GM12878 (cell line): ENCODE results near the gene TSEN54. TPM values are rescaled to one million over a fixed set of nuclear protein-coding genes. Genes with fewer than 3 reads are reported as not detected.
A peak's percentile ranks its signal among the peaks of the same experiment; 100 is the strongest.

ENCODE experiments used
- ATAC-seq: fragments of 200-7000 bp; cut with Tn5 transposase; 3 replicates; pipeline ENCODE4 v1.9.1; 2020; ENCODE audit warnings: mild to moderate bottlenecking, moderate library complexity
- BruUV-seq: library from RNA; stranded (reverse); fragments of 400-500 nt; replicated peaks from 2 replicates; lab custom pipeline; 2021; lab: Mats Ljungman, UMichigan
- CTCF ChIA-PET: fragments of 300-600 bp; sonication (Branson Sonifier 250); formaldehyde crosslinking; extraction: SDS; loops from one replicate; lab custom pipeline; 2021; ENCODE audit warnings: inconsistent platforms; lab: Yijun Ruan, JAX
- POLR2A ChIA-PET: fragments of 350-600 bp; formaldehyde crosslinking; extraction: SDS; loops from one replicate; lab custom pipeline; 2021; ENCODE audit warnings: inconsistent platforms; lab: Charles Lee
- RAD21 ChIA-PET: fragments of 300-600 bp; sonication (Branson Sonifier 250); formaldehyde crosslinking; loops from one replicate; lab custom pipeline; 2023; ENCODE audit warnings: antibody characterized with exemption; ENCODE audit not compliant: unreplicated experiment; lab: Charles Lee
- SMC1A ChIA-PET: fragments of 300-600 bp; sonication (Branson Sonifier 250); formaldehyde crosslinking; loops from one replicate; lab custom pipeline; 2023; ENCODE audit not compliant: unreplicated experiment, uncharacterized antibody; lab: Charles Lee
- DNase-seq: peaks from one replicate; pipeline ENCODE4 v3.0.0-alpha.2; 2011; ENCODE audit warnings: low read depth, low spot score
- FAIRE-seq: peaks from 3 replicates; lab custom pipeline; 2011; peaks lifted over from hg19 to GRCh38; lab: Jason Lieb, UNC
- H2AFZ ChIP-seq: 2 replicates; pipeline ENCODE4 v1.6.0; 2011; ENCODE audit warnings: low read depth, low read length, control low read depth; ENCODE audit not compliant: control insufficient read depth
- H3K27ac ChIP-seq: 2 replicates; pipeline ENCODE4 v1.5.1; 2011; ENCODE audit warnings: control low read depth; ENCODE audit not compliant: control insufficient read depth, insufficient read depth
- H3K27me3 ChIP-seq, 2 experiments: replicated peaks in 1 of 2; 2 replicates each; pipeline versions ENCODE4 v1.6.0 to v1.6.1; 2011; ENCODE audit warnings: low read length in 1 of 2; ENCODE audit not compliant: control insufficient read depth in 2 of 2, insufficient read depth in 2 of 2
- H3K36me3 ChIP-seq, 2 experiments: 2 replicates each; pipeline ENCODE4 v1.5.1; 2011; ENCODE audit warnings: low read length in 1 of 2; ENCODE audit not compliant: control insufficient read depth in 2 of 2, insufficient read depth in 2 of 2
- H3K4me1 ChIP-seq: 2 replicates; pipeline ENCODE4 v1.6.1; 2011; ENCODE audit warnings: mild to moderate bottlenecking, low read length, moderate library complexity, mixed read lengths; ENCODE audit not compliant: control insufficient read depth, insufficient read depth
- H3K4me2 ChIP-seq: 2 replicates; pipeline ENCODE4 v1.6.0; 2011; ENCODE audit warnings: control low read depth; ENCODE audit not compliant: control insufficient read depth, insufficient read depth
- H3K4me3 ChIP-seq: fragments of 200-600 bp; sonication (generic); 2 replicates; pipeline ENCODE4 v1.5.1; 2016
- H3K79me2 ChIP-seq: 2 replicates; pipeline ENCODE4 v1.6.0; 2011; ENCODE audit warnings: low read length; ENCODE audit not compliant: control insufficient read depth, insufficient read depth
- H3K9ac ChIP-seq: 2 replicates; pipeline ENCODE4 v1.8.0; 2011; ENCODE audit warnings: low read length, control low read depth, mixed read lengths; ENCODE audit not compliant: control insufficient read depth, insufficient read depth
- H3K9me3 ChIP-seq: replicated peaks from 3 replicates; pipeline ENCODE4 v1.5.1; 2011; ENCODE audit warnings: mild to moderate bottlenecking, low read length; ENCODE audit not compliant: control insufficient read depth, insufficient read depth
- H4K20me1 ChIP-seq: 2 replicates; pipeline ENCODE4 v1.6.0; 2011; ENCODE audit not compliant: control insufficient read depth, insufficient read depth
- BACH1 ChIP-seq: fragments of 450-650 bp; IDR thresholded peaks from 2 replicates; pipeline ENCODE4 v1.6.1; 2017; ENCODE audit warnings: mild to moderate bottlenecking, borderline replicate concordance
- BCL11A ChIP-seq: IDR thresholded peaks from 2 replicates; pipeline ENCODE4 v1.6.1; 2011; ENCODE audit warnings: low read depth, low read length
- BRCA1 ChIP-seq: IDR thresholded peaks from 2 replicates; pipeline ENCODE4 v1.6.1; 2011; ENCODE audit warnings: low read depth, low read length, improper control_type of control experiment
- DPF2 ChIP-seq: fragments of 450-650 bp; IDR thresholded peaks from 2 replicates; pipeline ENCODE4 v1.6.1; 2017; ENCODE audit warnings: mild to moderate bottlenecking
- HDAC6 ChIP-seq: fragments of 200-600 bp; sonication (generic); IDR thresholded peaks from one replicate; pipeline ENCODE4 v1.8.0; 2017; ENCODE audit warnings: antibody characterized with exemption; ENCODE audit not compliant: unreplicated experiment
- IKZF1 ChIP-seq: fragments of 450-650 bp; conservative IDR thresholded peaks from 2 replicates; pipeline ENCODE4 v1.6.1; 2017; ENCODE audit warnings: antibody characterized with exemption, mild to moderate bottlenecking
- KDM1A ChIP-seq: fragments of 200-600 bp; sonication (generic); IDR thresholded peaks from 2 replicates; pipeline ENCODE4 v1.6.1; 2016; ENCODE audit warnings: borderline replicate concordance
- NFYB ChIP-seq: IDR thresholded peaks from 2 replicates; pipeline ENCODE4 v1.6.1; 2011; ENCODE audit warnings: low read depth, mild to moderate bottlenecking, low read length, improper control_type of control experiment, moderate library complexity; ENCODE audit not compliant: insufficient read depth
- NR2C1 ChIP-seq: fragments of 450-650 bp; IDR thresholded peaks from 2 replicates; pipeline ENCODE4 v1.6.1; 2017; ENCODE audit warnings: antibody characterized with exemption, mild to moderate bottlenecking, moderate library complexity
- POLR2A ChIP-seq: IDR thresholded peaks from 2 replicates; pipeline ENCODE4 v1.6.1; 2011; ENCODE audit warnings: low read depth, mild to moderate bottlenecking, low read length
- POU2F2 ChIP-seq: IDR thresholded peaks from 3 replicates; pipeline ENCODE4 v1.6.1; 2011; ENCODE audit warnings: low read depth, mild to moderate bottlenecking, low read length, borderline replicate concordance
- SMC3 ChIP-seq: IDR thresholded peaks from 2 replicates; pipeline ENCODE4 v1.6.1; 2011; ENCODE audit warnings: low read length, improper control_type of control experiment, borderline replicate concordance
- WGBS: methylation state at CpG from one replicate; pipeline ENCODE4 v1.1.6; 2016; ENCODE audit warnings: low lambda C conversion rate; ENCODE audit not compliant: insufficient replicate concordance, insufficient coverage; ENCODE audit errors: missing lambda C conversion rate; 5-methylcytosine and 5-hydroxymethylcytosine counted together
- in situ Hi-C: fragments of 300-500 bp; cut with MboI; formaldehyde crosslinking; loops from 9 replicates; pipeline ENCODE4 v1.14.3; 2018; ENCODE audit warnings: mixed read lengths
- intact Hi-C: fragments of 100-400 bp; cut with micrococcal nuclease; formaldehyde crosslinking; loops from one replicate; pipeline ENCODE4 v1.14.2; 2022; ENCODE audit not compliant: unreplicated experiment
- polyA plus RNA-seq, 11 experiments: library from polyadenylated mRNA; depleted of rRNA in 4 of 11; unstranded in 6 of 11; stranded (reverse) in 5 of 11; fragments of >200 nt; fragmentation: Nextera tagmentation in 4 of 11; fragmentation: Illumina TruSeq in 1 of 11; extraction: Ambion mirVana in 4 of 11; extraction: Trizol in 1 of 11; gene quantifications; 1 replicate in 1 of 11; 2 replicates in 10 of 11; pipeline versions ENCODE4 v1.2.1 to v1.2.3, GENCODE V29; 2011 to 2016; ENCODE audit warnings: inconsistent platforms in 2 of 11, missing spikeins in 2 of 11, low read depth in 1 of 11
- total RNA-seq, 4 experiments: library from RNA; depleted of rRNA in 3 of 4; stranded (reverse); fragments of >200 nt in 3 of 4; fragmentation: Illumina TruSeq in 1 of 4; extraction: Trizol in 1 of 4; gene quantifications; 2 replicates each; pipeline versions ENCODE4 v1.2.1 to v1.2.3, GENCODE V29; 2013 to 2021
- TF ChIP-seq, protein P1 (sequence below): IDR thresholded peaks from 2 replicates; pipeline ENCODE4 v1.6.1; 2011; ENCODE audit warnings: borderline replicate concordance, low read depth, mild to moderate bottlenecking, moderate library complexity, low read length; ENCODE audit not compliant: insufficient read depth, poor library complexity, severe bottlenecking
- TF ChIP-seq, protein P2 (sequence below): fragments of 450-650 bp; conservative IDR thresholded peaks from 2 replicates; pipeline ENCODE4 v1.6.1; 2017; ENCODE audit warnings: mild to moderate bottlenecking, moderate library complexity
- TF ChIP-seq, protein P3 (sequence below), 3 experiments: IDR thresholded peaks in 2 of 3; conservative IDR thresholded peaks in 1 of 3; 2 replicates each; pipeline ENCODE4 v1.5.1; 2011; ENCODE audit warnings: low read depth in 3 of 3, low read length in 3 of 3, mild to moderate bottlenecking in 3 of 3, control low read depth in 2 of 3, moderate library complexity in 2 of 3, inconsistent platforms in 1 of 3, mixed read lengths in 1 of 3; ENCODE audit not compliant: control insufficient read depth in 2 of 3, insufficient read depth in 1 of 3; ENCODE audit errors: extremely low read depth in 1 of 3

Gene TSEN54
- total and polyA plus RNA-seq, 10 of the 15 experiments (the other 5 are each of a cell fraction or from before 2014, with no cell fraction given), result 7.1 to 48.0 (median 41.1) TPM

DNA sequence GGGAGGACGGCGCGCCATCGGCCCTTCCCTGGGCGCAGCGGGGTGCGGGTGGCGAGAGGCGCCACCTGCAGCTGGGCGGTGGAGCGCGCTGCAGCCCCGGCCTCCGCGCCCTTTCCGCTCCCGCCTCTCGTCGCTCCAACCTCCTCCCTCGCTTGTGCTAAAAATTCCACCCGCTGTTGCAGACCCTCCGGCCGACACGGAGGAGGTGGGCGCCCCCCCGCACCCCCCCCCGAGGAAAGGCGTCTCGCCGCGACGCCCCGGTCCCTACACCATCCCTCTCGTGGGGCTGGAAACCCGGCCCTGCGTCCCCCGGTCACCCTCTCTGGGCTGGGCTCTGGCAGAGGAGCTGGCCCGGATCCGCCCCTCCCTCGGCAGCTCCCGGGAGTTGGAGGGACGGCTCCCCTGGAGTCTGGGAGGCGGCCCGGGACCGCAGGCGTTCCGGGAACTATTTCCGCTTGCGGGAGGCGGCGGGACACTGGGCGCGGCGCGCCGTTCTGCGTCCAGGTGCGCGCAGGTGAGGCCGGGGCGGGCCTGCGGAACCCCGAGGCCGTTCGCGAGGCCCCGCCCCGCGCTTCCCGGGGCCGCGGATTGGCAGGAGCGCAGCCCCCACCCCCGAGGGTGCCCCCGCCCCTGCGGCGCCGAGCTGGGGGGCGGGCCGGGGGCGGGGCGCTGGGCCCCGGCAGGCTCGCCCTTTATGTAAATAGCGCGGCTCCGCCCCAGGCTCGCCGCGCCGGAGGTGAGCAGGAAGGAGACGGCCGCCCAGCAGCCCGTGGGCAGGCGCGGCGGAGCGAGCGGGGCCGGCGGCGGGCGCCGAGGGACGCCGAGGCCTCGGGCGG is 8.9 kb downstream of the TSEN54 start, which contains the start of gene LLGL2:
Gene LLGL2, plus strand, starts transcription at position 728 of the 836 bp plus-strand sequence. CDS start 17,730 bp downstream, outside the sequence.
- peaks cover 0 to 6% of the 10 kb centered on the region in 2 experiments; a peak in 2 of 4 replicates for H3K27me3 ChIP-seq
- peak within 1 kb of the TSS; percentile 56; the same call in 1 of the 2 replicates for H3K9ac ChIP-seq
- whole genome bisulfite sequencing, result under 1% methylated on average over 70 of the region's 108 CpGs
- TF ChIP-seq IKZF1 (peak; percentile 57; the same call in 1 of the 2 replicates), SMC3 (no peak; the same call in 1 of the 2 replicates), BACH1 (peak; percentile 19; the same call in 1 of the 2 replicates), BRCA1 (no peak), HDAC6 (peak; percentile 8), DPF2 (0 out of 2 replicates have a peak, but pooled peaks have one; percentile 19), NFYB (peak; percentile 66; the same call in 1 of the 2 replicates), BCL11A (no peak), KDM1A (no peak), POU2F2 (0 out of 3 replicates have a peak, but pooled peaks have one; percentile 30), POLR2A (0 out of 2 replicates have a peak, but pooled peaks have one; percentile 38), NR2C1 (0 out of 2 replicates have a peak, but pooled peaks have one; percentile 24)
- TF ChIP-seq, protein P1, sequence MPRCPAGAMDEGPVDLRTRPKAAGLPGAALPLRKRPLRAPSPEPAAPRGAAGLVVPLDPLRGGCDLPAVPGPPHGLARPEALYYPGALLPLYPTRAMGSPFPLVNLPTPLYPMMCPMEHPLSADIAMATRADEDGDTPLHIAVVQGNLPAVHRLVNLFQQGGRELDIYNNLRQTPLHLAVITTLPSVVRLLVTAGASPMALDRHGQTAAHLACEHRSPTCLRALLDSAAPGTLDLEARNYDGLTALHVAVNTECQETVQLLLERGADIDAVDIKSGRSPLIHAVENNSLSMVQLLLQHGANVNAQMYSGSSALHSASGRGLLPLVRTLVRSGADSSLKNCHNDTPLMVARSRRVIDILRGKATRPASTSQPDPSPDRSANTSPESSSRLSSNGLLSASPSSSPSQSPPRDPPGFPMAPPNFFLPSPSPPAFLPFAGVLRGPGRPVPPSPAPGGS, result peak; percentile 6
- TF ChIP-seq, protein P2, sequence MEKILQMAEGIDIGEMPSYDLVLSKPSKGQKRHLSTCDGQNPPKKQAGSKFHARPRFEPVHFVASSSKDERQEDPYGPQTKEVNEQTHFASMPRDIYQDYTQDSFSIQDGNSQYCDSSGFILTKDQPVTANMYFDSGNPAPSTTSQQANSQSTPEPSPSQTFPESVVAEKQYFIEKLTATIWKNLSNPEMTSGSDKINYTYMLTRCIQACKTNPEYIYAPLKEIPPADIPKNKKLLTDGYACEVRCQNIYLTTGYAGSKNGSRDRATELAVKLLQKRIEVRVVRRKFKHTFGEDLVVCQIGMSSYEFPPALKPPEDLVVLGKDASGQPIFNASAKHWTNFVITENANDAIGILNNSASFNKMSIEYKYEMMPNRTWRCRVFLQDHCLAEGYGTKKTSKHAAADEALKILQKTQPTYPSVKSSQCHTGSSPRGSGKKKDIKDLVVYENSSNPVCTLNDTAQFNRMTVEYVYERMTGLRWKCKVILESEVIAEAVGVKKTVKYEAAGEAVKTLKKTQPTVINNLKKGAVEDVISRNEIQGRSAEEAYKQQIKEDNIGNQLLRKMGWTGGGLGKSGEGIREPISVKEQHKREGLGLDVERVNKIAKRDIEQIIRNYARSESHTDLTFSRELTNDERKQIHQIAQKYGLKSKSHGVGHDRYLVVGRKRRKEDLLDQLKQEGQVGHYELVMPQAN, result 0 out of 2 replicates have a peak, but pooled peaks have one; percentile 26
- TF ChIP-seq, protein P3, sequence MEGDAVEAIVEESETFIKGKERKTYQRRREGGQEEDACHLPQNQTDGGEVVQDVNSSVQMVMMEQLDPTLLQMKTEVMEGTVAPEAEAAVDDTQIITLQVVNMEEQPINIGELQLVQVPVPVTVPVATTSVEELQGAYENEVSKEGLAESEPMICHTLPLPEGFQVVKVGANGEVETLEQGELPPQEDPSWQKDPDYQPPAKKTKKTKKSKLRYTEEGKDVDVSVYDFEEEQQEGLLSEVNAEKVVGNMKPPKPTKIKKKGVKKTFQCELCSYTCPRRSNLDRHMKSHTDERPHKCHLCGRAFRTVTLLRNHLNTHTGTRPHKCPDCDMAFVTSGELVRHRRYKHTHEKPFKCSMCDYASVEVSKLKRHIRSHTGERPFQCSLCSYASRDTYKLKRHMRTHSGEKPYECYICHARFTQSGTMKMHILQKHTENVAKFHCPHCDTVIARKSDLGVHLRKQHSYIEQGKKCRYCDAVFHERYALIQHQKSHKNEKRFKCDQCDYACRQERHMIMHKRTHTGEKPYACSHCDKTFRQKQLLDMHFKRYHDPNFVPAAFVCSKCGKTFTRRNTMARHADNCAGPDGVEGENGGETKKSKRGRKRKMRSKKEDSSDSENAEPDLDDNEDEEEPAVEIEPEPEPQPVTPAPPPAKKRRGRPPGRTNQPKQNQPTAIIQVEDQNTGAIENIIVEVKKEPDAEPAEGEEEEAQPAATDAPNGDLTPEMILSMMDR (IDR thresholded peaks at IDR 0.05 in 2 of 3, conservative IDR thresholded peaks at IDR 0.05 in 1 of 3; ENCODE audit: control insufficient read depth in 2 of 3, extremely low read depth in 1 of 3, insufficient read depth in 1 of 3, low read depth in 3 of 3, low read length in 3 of 3), result peak; percentile 39 to 55 (median 52); a peak in 4 of 6 replicates
- TF ChIP-seq, all 136 proteins: peak for 11
- H3K9me3 ChIP-seq, result no peaks in the 10 kb centered on the region
- no peak for FAIRE-seq
- SMC1A ChIA-PET, result interaction anchor here (1.4 kb wide), 1 partner anchor 9 kb away, joined by 8 read pairs; the partner anchor contains the start of gene TSEN54
- 0 out of 2 replicates have a peak, but pooled peaks cover 7% of the 10 kb centered on the region for H3K4me1 ChIP-seq
- DNase-seq, result no peak
- CTCF ChIA-PET, result interaction anchor here (0.8 to 1.2 kb wide), 6 partner anchors 9 to 263 kb away, joined by 3 to 11 read pairs (median 3); partner anchors contain the start of gene TSEN54
- no TSS peak for BruUV-seq
- RAD21 ChIA-PET, result interaction anchor here (0.6 to 1.2 kb wide), 5 partner anchors 9 to 236 kb away, joined by 3 to 14 read pairs (median 3); partner anchors contain the start of genes SLC25A19, SMIM5 and TSEN54
- H3K4me3 ChIP-seq, result peak within 1 kb of the TSS; percentile 84
- H4K20me1 ChIP-seq, result no peaks in the 10 kb centered on the region
- H3K27ac ChIP-seq, result no peak within 1 kb of the TSS
- H2AFZ ChIP-seq, result peak within 1 kb of the TSS; percentile 29
- peak; percentile 91 for ATAC-seq
- H3K79me2 ChIP-seq, result no peaks in the 10 kb centered on the region
- H3K36me3 ChIP-seq, result peaks cover 0 to 2% of the 10 kb centered on the region in 2 experiments; a peak in 3 of 4 replicates
- in situ Hi-C loops (no loop called here), intact Hi-C loops (no loop called here)
- POLR2A ChIA-PET, result interaction anchor here (0.5 to 0.8 kb wide), 6 partner anchors 9 to 421 kb away, joined by 3 to 5 read pairs (median 4); partner anchors contain the start of gene TSEN54
- H3K4me2 ChIP-seq, result peak within 1 kb of the TSS; percentile 91
